Measurements from ENCODE around the gene PLAC1. TPM values are rescaled to one million over a fixed set of nuclear protein-coding genes. Genes with fewer than 3 reads are reported as not detected.

PLAC1 gene
- total and polyA plus RNA-seq, 2 of the 13 experiments (the other 11 are each of a cell fraction or from before 2014, with no cell fraction given) = 0.40 to 2.7 TPM

GRCh38 chrX:134626434-134626833, 31.8 kb downstream of the PLAC1 start:
- no peak overlapping the region for H3K27ac ChIP-seq (ENCODE audit: extremely low read length, insufficient read depth, low read length)
- no peaks in the 10 kb centered on the region for H3K79me2 ChIP-seq (ENCODE audit: insufficient read depth, low read length)
- ATAC-seq (no peak), FAIRE-seq (no peak), DNase-seq (ENCODE audit: low spot score) (no peak)
- BruUV-seq (replicated peaks) = no TSS peak
- ChIA-PET CTCF (ENCODE audit: low intra/inter-chr PET ratio, low total read pairs) (no interaction called here), POLR2A (no interaction called here)
- H3K4me2 ChIP-seq (ENCODE audit: low read depth, low read length) = no peak overlapping the region
- H4K20me1 ChIP-seq (ENCODE audit: insufficient read depth, low read length) = no peaks in the 10 kb centered on the region
- H3K9ac ChIP-seq (ENCODE audit: insufficient read depth, low read depth, low read length) = no peak overlapping the region
- H3K9me3 ChIP-seq (ENCODE audit: low read length) = no peaks in the 10 kb centered on the region
- in situ Hi-C loops (cut with HindIII; ENCODE audit: extremely low pct_ligation_motif_present, low pct_unique_long_range_greater_than_20kb) = no loop called here
- H3K4me1 ChIP-seq (ENCODE audit: insufficient read depth, low read length) = no peaks in the 10 kb centered on the region
- TF ChIP-seq ZNF7 (CRISPR knock-in tag; IDR thresholded peaks at IDR 0.05) = no peak
- TF ChIP-seq ARNT (IDR thresholded peaks at IDR 0.05) = no peak
- TF ChIP-seq MED8 (CRISPR knock-in tag; IDR thresholded peaks at IDR 0.05; ENCODE audit: insufficient replicate concordance) = no peak
- TF ChIP-seq KLF16 (CRISPR knock-in tag; IDR thresholded peaks at IDR 0.05) = no peak
- TF ChIP-seq ZBTB39 (CRISPR knock-in tag; IDR thresholded peaks at IDR 0.05) = no peak
- no peak for TF ChIP-seq CSRNP2 (CRISPR knock-in tag; conservative IDR thresholded peaks at IDR 0.05; ENCODE audit: low read depth)
- TF ChIP-seq ZNF430 (CRISPR knock-in tag; IDR thresholded peaks at IDR 0.05) = no peak
- TF ChIP-seq ETV5 (CRISPR knock-in tag; IDR thresholded peaks at IDR 0.05; ENCODE audit: borderline replicate concordance) = no peak
- no peak for TF ChIP-seq IRF2 (CRISPR knock-in tag; IDR thresholded peaks at IDR 0.05)
- TF ChIP-seq RXRA (CRISPR knock-in tag; IDR thresholded peaks at IDR 0.05) = no peak
- no peaks in the 10 kb centered on the region for H3K27me3 ChIP-seq (ENCODE audit: control insufficient read depth in 1 of 2, insufficient read depth in 2 of 2, low read length in 2 of 2)
- intact Hi-C loops (cut with micrococcal nuclease; ENCODE audit: unreplicated experiment) = no loop called here
- H2AFZ ChIP-seq (ENCODE audit: low read length) = no peak overlapping the region
- H3K4me3 ChIP-seq (replicated peaks in 1 of 3; ENCODE audit: insufficient read depth in 1 of 3, low read depth in 2 of 3, low read length in 3 of 3) = no peak overlapping the region
- H3K36me3 ChIP-seq (replicated peaks in 1 of 2; ENCODE audit: control insufficient read depth in 1 of 2, insufficient read depth in 2 of 2, low read length in 2 of 2) = no peaks in the 10 kb centered on the region

Data from HepG2 (cell line).